ENCODE data around the gene MTCP1.

MTCP1 gene
- 0.14 to 1.1 (median 0.64) reads per million in 17 experiments for total RNA-seq

DNA sequence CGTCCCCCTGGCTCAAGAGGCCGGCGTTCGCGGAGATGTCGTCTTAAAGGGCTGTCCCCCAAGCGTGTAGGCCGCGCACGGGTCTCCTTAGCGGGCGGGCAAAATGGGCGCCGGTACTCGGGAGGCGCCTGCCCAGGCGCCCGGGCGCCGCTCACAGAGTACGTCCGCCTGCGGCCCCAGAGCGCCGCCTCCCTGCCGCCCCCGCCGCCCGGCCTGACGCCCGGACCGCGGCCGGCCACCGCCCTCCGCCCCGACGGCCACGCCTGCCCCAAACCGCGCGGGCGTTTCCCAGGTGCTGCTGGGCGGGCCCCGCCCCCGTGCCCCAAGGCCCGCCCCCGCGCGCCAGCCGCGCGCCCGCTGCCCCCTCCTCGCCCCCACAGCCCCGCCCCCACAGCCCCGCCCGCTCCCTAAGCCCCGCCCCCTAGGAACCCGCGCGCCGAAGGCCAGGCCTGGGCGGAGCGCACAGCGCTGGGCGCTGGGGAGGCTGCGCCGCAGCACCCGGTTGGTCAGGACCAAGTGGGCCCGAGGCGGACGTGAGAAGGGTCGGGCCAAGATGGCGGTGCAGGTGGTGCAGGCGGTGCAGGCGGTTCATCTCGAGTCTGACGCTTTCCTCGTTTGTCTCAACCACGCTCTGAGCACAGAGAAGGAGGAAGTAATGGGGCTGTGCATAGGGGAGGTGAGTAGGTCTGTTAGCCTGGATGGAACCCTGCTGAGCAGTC lies at the start of gene MTCP1, which contains the start of the genes BRCC3 and CMC4:
MTCP1 (minus strand) TSS at position 162 of the 719 bp plus-strand sequence. CDS start 5,126 bp downstream, outside the sequence.
BRCC3 (plus strand) TSS at position 534 of the 719 bp plus-strand sequence; CDS start at position 554, 20 bp downstream.
CMC4 (minus strand) TSS at position 162 of the 719 bp plus-strand sequence. CDS start 7,113 bp downstream, outside the sequence.
- peak; percentile 83 to 93 (median 90) for DNase-seq

- peak; percentile 4 to 57 (median 32) for DNase-seq
Measured at GRCh38 chrX:155115174-155115819, 44.4 kb upstream of the MTCP1 start.

DNA sequence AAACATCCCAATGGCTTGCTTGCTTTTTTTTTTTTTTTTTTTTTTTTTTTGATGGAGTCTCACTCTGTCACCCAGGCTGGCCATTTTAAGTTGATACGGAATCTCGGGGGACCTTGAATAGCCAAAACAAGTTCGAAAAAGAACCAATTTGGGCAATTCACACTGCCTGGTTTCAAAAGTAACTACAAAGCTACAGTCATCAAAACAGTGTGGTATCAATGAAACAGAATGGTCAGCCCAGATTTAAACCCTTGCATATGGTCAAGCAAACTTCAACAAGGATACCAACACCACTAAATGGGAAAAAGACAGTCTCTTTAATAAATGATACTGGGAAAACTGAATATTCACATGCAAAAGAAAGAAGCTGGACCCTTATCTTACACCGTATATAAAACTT lies 42.2 kb upstream of the MTCP1 start:
- no peak for DNase-seq

GRCh38 chrX:155112171-155112570 lies 41.2 kb upstream of the MTCP1 start:
- DNase-seq: no peak

DNA sequence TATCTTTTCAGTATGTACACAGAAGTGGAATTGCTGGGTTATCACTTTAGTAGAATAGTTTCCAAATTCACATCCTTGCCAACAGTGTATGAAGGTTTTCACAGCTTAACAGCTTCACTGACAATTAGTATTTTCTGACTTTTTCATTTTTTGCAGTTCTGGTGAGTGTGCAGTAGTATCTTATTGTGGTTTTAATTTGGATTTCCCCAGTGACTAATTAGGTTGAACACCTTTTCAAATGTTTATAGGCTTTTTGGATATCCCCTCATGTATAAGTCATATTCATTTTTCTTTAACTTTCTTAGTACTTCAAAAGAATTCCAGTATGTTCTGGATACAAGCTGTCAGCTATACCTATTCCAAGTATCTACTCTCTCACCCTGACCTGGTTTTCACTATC lies 37.5 kb upstream of the MTCP1 start:
- no peak for DNase-seq

DNA sequence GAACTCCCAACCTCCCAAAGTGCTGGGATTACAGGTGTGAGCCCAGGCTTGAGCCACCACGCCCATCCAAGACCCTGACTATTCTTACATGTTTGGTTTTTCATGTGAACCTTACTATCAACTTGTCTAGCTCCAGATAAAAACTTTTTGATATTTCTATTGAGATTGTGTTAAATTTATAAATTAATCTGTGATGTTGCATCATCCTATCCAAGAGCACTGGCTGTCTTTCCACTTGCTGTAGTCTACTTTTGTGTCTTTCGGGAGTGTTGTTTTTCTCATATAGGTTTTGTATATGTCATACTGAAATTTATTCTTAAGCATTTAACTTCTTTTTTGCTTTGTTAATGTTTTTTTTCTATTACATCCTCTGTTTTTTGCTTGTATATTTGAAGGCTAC lies 35.0 kb upstream of the MTCP1 start:
- no peak for DNase-seq

DNA sequence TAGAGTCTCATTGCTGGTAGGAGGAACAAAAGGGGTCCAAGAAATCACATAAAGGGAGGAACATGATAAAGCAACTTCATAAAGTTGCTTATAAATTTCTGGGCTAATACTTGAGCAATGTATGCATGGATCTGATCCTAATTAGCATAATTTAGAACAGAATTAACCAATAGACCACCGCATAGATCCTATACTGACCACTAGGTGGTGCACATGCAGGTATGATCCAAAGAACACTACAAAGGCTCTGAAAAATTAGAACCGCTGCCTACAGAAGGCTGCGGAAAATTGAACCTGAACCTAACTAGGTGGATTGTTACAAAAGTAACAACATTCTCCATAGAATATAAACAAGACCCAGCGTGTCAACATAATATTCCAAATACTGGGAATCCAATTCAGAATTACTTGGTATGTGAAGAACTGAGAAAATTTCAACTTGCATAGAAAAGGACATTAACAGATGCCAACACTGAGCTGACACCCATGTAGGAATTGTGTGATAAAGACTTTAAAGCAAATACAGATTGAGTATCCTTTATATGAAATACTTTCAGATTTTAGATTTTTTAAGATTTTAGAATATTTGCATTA lies 23.6 kb upstream of the MTCP1 start:
- peak in 3 of 4 experiments; percentile 3 to 34 (median 27) for DNase-seq

GRCh38 chrX:155086961-155087735 lies 16.2 kb upstream of the MTCP1 start:
- no peak for DNase-seq

DNA sequence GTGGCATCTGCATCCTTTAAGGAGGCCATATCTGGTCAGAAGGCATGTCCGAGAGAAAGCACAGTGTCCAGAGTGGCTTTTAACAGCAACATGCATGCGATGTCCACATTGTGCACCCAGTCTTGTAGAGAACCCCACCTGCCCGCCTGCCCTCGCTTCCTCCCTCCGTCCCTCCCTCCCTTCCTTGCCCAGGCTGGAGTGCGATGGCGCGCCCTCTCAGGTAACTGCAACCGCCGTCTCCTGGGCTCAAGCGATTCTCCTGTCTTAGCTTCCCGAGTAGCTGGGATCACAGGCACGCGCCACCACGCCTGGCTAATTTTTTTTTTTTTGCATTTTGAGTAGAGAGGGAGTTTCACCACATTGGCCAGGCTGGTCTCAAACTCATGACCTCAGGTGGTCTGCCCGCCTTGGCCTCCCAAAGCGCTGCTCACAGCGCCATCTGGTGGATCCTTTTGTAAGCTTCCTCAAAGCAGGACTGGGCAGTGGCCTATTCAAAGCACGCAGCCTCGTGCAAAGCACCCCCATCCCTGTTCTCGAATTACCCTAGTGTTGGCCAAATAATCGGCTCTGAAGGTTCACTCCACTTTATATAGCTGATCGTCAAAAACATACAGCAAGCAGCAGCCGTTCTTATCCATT lies 15.4 kb upstream of the MTCP1 start:
- DNase-seq: peak; percentile 40 to 56 (median 46)

- DNase-seq: peak; percentile 48 to 60 (median 56)
Measured at GRCh38 chrX:155071694-155072280, 851 bp upstream of the MTCP1 start.

GRCh38 chrX:155070663-155070974 lies 317 bp downstream of the MTCP1 start:
- no peak for DNase-seq

GRCh38 chrX:155070038-155070437 lies 898 bp downstream of the MTCP1 start:
- DNase-seq: no peak

DNA sequence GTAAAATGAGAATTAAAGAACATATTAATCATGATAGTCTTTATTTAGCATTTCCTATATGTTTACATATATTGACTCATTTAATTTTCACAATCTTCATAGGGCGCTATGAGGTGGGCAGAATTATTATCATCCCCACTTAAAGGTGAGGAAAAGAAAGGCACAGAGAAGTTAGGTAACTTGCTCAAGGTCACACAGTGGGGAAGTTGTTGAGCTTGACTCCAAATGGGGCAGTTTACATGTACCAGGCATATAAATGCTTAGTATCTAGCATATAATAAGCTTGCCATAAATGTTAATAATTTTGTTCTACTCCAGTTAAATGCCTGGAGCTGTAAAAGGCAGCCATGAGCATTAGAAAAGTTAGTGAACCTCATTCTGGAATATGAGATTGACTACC lies 1.5 kb downstream of the MTCP1 start:
- DNase-seq: no peak

DNA sequence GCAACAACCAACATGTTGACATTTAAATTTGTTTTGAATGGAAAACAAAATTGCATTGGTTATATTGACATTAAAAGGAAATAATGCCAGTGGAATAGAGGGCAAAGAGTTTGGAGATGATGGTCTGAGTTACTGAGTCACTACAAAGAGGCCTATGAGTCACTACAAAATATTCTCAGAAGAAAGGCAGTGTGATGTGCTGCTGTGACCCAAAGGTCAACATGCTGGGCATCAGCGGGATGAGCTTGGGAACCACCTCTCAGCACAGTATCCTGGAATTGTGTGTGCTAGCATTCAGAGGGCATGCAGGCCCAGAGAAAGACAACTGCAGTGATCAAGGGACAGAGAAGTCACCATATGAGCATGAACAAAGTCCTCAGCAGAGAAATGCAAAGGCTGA lies 2.8 kb downstream of the MTCP1 start:
- peak; percentile 31 to 74 (median 44) for DNase-seq

DNA sequence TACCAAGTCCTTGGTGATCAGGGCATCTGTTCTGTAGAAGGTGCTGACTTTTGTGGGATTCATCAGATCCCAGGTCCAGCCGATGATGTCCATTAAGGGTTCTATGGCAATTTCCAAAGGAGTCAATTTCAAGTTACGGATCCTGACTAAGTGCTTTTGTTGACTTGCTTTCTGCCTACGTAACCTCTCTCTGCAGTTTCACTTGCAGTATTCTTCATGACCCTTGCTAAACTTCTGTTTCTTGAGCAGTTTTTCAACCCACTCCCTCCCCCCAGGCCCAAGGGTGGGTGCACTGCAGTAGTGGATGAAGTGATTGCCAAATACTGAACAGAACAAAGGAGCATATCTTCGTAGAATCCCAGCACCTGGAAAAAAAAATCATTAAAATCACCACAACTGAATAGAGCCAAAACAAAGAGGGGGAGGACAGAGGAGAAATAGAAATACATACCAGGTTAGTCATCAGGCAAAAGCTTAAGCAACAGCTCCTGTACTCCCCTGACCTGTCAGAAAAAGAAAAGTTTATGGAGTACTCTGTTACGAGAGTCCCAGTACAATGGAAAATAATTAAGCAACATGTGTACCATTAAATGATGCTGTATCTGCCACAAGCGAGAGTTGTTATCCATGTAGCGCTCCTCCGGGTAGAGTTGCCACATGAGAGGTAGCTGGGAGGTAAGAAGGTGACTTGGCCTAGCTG lies 5.8 kb downstream of the MTCP1 start:
- DNase-seq: peak in 2 of 4 experiments; percentile 19 to 28

DNA sequence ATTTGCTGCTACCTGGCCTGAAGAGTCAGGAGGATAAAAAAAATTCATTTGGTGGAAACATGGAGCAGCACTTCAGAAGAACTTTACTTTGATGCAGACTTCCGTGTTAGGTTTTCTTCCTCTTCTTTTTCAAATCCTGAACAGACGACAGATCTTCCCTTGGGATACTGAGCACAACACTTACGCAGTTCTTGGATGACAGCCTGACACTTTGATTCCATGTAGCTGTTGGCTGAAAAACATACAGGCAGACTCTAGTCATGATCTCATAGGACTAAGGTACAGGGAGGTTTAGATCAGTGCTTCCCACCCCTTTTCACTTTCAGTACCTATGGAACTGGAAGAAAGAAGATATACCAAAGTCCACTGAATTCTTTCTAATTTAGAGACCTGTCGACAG lies 9.2 kb downstream of the MTCP1 start:
- DNase-seq: no peak

DNA sequence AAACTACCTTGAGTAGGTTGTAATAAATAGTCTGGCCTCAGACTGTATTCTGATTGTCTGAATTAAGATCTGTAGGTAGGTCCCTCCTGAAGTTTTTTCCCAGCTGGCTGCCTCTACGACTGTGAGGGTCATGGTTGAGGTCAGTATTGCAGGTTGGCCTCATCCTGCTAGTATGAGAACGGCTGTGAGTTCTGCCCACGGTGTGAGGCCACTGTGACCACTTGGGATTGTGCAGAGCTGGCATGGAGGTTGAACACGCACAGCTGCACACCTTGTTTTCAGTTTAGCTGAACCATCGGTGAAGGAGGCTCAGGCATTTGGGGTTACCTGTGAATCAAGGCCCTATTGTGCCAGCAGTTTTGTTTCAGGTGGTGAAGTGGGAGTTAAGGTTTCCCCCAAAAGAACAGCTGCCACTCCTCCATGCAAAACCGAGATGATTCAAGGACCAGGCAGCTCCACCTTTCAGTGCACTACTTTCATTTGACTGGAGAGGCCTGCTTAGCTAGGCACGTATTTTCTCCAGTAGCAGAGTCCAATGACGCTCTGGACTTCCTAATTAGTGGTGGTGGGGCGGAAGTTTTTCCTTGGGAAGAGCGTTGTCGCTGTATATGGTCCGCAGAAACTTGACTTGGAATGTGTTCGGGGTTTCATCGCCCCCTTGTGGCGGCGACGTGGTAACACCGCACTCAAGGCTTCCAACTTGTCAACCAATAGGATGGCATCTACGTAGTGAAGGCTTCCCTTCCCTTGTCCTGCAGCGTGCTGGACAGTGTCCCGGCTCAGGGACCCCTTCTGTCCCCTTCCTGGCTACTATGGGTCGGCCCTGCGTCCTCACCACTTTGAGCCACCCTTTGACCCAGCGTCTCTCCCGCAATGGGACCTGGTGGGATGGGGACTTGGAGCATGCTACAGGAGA lies 13.8 kb downstream of the MTCP1 start:
- DNase-seq: peak; percentile 64 to 73 (median 70)

GRCh38 chrX:155056471-155056870 lies 14.5 kb downstream of the MTCP1 start:
- no peak for DNase-seq

- DNase-seq: no peak
Measured at GRCh38 chrX:155055494-155055893, 15.4 kb downstream of the MTCP1 start.

DNA sequence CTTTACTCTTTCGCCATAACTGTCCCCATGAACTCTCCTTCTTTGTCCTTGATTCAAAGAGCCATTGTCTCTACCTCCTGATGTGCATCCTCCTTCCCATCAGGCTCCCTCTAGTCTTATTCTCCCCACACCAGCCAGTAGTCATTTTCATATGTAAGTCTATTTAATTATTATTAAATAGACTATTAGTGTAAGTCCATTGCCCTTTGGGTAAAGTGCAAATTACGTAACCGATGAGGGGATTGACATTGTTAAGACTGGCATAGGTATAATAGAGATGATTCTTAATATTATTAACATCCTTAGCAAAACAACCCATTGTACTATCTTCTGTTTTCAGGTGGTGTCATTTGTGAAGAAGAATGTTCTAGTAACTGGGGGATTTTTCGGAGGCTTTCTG lies 16.7 kb downstream of the MTCP1 start:
- no peak for DNase-seq

All from suppressor macrophage (primary cell).